Psoas muscle (tissue), 8 donors: ENCODE results near the gene SEC24D. TPM values are rescaled to one million over a fixed set of nuclear protein-coding genes. Genes with fewer than 3 reads are reported as not detected.

Source experiments
- ATAC-seq, 4 donors: fragments of 200-7000 bp; cut with Tn5 transposase; one replicate each; pipeline ENCODE4 v1.9.1; 2020; ENCODE audit warnings: moderate library complexity in 3 of 4, mild to moderate bottlenecking in 2 of 4
- DNase-seq, 2 donors: peaks; one replicate each; pipeline ENCODE4 v3.0.0-alpha.2; 2020
- H3K27ac ChIP-seq: fragments of 200-600 bp; one replicate; pipeline ENCODE4 v1.8.0; 2022
- H3K27me3 ChIP-seq, 3 donors: fragments of 200-600 bp in 1 of 3; one replicate each; pipeline versions ENCODE4 v1.6.1 to v1.8.0; 2013 to 2022; ENCODE audit warnings: low read length in 2 of 3, mild to moderate bottlenecking in 2 of 3, moderate library complexity in 1 of 3; ENCODE audit not compliant: insufficient read depth in 3 of 3
- H3K36me3 ChIP-seq, 2 donors: fragments of 200-600 bp in 1 of 2; one replicate each; pipeline versions ENCODE4 v1.6.1 to v1.8.0; 2013 to 2022; ENCODE audit warnings: low read depth in 1 of 2, mild to moderate bottlenecking in 1 of 2, moderate library complexity in 1 of 2; ENCODE audit not compliant: insufficient read depth in 1 of 2
- H3K4me1 ChIP-seq: fragments of 200-600 bp; one replicate; pipeline ENCODE4 v1.8.0; 2022
- H3K4me3 ChIP-seq: fragments of 200-600 bp; one replicate; pipeline ENCODE4 v1.8.0; 2022; ENCODE audit warnings: mild to moderate bottlenecking
- H3K9me3 ChIP-seq: fragments of 200-600 bp; one replicate; pipeline ENCODE4 v1.8.0; 2022
- WGBS, 3 donors: extraction: QIAGEN DNeasy Blood & Tissue Kit; methylation state at CpG; one replicate each; pipeline versions ENCODE4 v1.1.6 to v1.1.7; 2013; 5-methylcytosine and 5-hydroxymethylcytosine counted together
- intact Hi-C, 2 donors: fragments of 100-400 bp; cut with DNase I; formaldehyde crosslinking; loops; one replicate each; pipeline versions ENCODE4 v1.11.0 to v1.14.2; 2022
- polyA plus RNA-seq, 3 donors: library from polyadenylated mRNA; stranded (reverse); fragments of 200-250 nt; gene quantifications; one replicate each; pipeline ENCODE4 v1.2.3, GENCODE V29; 2013
- total RNA-seq, 4 donors: library from RNA; stranded (reverse); fragmentation: NEBNext Ultra II Directional in 2 of 4; extraction: Animal tissue kit (Norgen Biotek cat#: 25700) in 2 of 4; gene quantifications; one replicate each; pipeline versions ENCODE4 v1.2.1 to v1.2.4, GENCODE V29; 2021 to 2023
- TF ChIP-seq, protein P1 (sequence below): fragments of 200-600 bp; IDR thresholded peaks from one replicate; pipeline ENCODE4 v1.8.0; 2022; ENCODE audit warnings: antibody characterized with exemption
- donor health status: healthy with polysubstance abuse.
- donor health status: DM: no; HTN: no; CAD: no; lungs with moderate emphysema.
- donor health status: Bipolar disorder and iron deficiency.
- donor health status: healthy.
- donor health status: DM: yes; HTN: yes; CAD: no.
- donor health status: DM: no; HTN: no; CAD: no.
- donor health status: DM: no; HTN: no; CAD: no.
- donor health status: DM: yes; HTN: yes; CAD: no.

The SEC24D gene
- total and polyA plus RNA-seq, 7 donors, result 2.4 to 13.7 (median 5.9) TPM

DNA sequence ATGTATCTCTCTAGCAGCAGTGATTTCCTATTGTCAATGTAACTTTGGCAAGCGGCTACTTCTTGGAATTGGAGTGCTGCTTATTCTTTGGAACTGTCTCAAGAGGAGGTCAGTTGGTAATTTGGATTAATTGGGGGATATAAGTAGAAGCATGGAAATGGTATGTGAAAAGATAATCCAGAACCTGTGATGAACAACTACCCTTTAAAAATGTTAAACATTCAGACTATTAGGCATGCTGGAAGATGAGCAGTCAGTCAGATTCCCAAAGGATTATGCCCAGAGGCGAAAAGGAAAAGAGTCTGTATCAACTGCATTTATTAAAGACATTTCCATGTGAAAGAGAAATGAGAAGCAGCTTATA lies 62.5 kb downstream of the SEC24D start:
- Histone ChIP-seq H3K4me3 (no peak overlapping the region), H3K4me1 (peaks cover 16% of the 10 kb centered on the region), H3K27me3 (no peaks in the 10 kb centered on the region), H3K9me3 (no peaks in the 10 kb centered on the region), H3K36me3 (no peaks in the 10 kb centered on the region), H3K27ac (peak overlapping the region; percentile 17)
- DNase-seq (no peak), ATAC-seq (no peak)
- intact Hi-C loops, result loop anchor here (2.0 to 10.0 kb wide), 5 partner anchors 64 to 195 kb away; partner anchors contain the start of genes SEC24D (in 1 of the 2) and SYNPO2 (in 1 of the 2)
- TF ChIP-seq, protein P1, sequence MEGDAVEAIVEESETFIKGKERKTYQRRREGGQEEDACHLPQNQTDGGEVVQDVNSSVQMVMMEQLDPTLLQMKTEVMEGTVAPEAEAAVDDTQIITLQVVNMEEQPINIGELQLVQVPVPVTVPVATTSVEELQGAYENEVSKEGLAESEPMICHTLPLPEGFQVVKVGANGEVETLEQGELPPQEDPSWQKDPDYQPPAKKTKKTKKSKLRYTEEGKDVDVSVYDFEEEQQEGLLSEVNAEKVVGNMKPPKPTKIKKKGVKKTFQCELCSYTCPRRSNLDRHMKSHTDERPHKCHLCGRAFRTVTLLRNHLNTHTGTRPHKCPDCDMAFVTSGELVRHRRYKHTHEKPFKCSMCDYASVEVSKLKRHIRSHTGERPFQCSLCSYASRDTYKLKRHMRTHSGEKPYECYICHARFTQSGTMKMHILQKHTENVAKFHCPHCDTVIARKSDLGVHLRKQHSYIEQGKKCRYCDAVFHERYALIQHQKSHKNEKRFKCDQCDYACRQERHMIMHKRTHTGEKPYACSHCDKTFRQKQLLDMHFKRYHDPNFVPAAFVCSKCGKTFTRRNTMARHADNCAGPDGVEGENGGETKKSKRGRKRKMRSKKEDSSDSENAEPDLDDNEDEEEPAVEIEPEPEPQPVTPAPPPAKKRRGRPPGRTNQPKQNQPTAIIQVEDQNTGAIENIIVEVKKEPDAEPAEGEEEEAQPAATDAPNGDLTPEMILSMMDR, result no peak
- 43 to 58% (median 52%) methylated on average over 2 of the region's 2 CpGs for WGBS, 3 donors

DNA sequence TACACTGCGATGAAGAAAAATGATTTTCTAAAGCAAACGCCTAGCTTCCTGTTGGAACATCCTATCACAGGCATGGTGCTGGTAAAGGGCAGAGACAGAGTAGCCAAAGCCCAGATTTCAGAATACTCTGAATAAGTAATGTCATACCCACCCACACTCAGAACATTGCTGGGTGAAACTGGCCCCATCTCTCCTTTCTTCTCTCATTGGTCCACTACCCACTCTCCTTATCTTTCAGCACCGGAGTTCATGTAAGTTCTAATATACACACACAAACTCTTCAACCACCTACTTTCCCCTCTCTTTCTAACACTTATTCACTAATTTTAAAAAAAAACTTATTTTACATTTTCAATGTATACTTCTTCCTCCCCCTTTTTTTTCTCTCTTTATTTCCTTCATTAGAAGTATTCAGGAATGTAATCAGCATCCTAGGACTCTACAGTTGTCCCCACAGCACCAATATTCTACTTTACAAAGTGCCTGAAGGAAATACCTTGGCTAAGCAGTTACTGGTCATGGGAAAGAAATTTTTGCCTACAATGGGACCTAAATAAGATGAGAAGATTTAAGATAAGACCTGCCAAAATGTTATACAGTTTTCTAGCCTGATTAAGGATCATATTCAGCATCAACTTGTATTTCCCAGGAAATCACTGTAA lies 63.0 kb downstream of the SEC24D start:
- Histone ChIP-seq H3K4me1 (peaks cover 16% of the 10 kb centered on the region), H3K9me3 (no peaks in the 10 kb centered on the region), H3K36me3 (peaks cover 0 to under 1% of the 10 kb centered on the region in 2 donors), H3K27ac (peak overlapping the region; percentile 17), H3K27me3 (no peaks in the 10 kb centered on the region), H3K4me3 (peak overlapping the region; percentile 23)
- intact Hi-C loops, result loop anchor here (2.0 to 10.0 kb wide), 5 partner anchors 64 to 196 kb away; partner anchors contain the start of genes SEC24D (in 1 of the 2) and SYNPO2 (in 1 of the 2)
- TF ChIP-seq, protein P1, result no peak
- ATAC-seq (peak; percentile 34 to 47 (median 42)), DNase-seq (no peak)
- 45 to 63% (median 56%) methylated on average over 3 of the region's 3 CpGs for WGBS, 3 donors

DNA sequence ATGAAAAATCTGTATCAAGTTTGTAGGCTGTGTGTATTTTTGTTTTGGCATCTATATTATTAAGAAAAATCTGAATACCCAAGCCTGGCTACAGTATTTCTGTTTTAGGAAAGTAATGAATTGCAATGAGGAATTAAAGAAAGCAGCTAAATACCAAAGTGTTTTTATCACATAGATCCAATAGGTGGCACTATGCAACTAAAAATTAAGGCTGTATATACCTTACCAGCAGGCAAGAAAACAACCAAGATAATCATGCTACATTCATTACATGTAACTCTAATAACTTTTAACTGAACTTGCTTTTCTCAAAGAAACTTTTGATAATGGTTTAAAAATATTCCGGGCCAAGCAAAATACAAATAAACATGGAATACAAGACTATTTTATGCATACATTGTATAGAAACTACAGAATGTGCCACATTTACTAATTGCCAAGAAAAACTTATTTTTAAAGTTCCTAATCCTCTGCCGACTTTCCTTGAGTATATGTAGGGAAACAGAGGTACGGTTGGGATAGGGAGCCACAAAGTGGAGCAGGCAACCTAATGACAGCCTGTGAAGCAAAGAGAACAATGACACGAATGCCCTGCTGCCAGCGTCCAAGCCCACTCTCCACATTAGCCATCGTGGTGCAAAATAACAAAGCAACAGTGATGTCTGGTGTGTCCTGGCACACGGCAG lies 63.7 kb downstream of the SEC24D start:
- intact Hi-C loops, result loop anchor here (2.0 to 10.0 kb wide), 5 partner anchors 65 to 197 kb away; partner anchors contain the start of genes SEC24D (in 1 of the 2) and SYNPO2 (in 1 of the 2)
- WGBS, 3 donors, result 31 to 47% (median 35%) methylated on average over 7 of the region's 7 CpGs
- peak; percentile 79 to 92 (median 84) for ATAC-seq
- Histone ChIP-seq H3K27me3 (no peaks in the 10 kb centered on the region), H3K9me3 (no peaks in the 10 kb centered on the region), H3K27ac (peak overlapping the region; percentile 17), H3K4me1 (peaks cover 16% of the 10 kb centered on the region), H3K4me3 (peak overlapping the region; percentile 23), H3K36me3 (peaks cover 0 to 6% of the 10 kb centered on the region in 2 donors)
- TF ChIP-seq, protein P1, result peak; percentile 70
- no peak for DNase-seq

DNA sequence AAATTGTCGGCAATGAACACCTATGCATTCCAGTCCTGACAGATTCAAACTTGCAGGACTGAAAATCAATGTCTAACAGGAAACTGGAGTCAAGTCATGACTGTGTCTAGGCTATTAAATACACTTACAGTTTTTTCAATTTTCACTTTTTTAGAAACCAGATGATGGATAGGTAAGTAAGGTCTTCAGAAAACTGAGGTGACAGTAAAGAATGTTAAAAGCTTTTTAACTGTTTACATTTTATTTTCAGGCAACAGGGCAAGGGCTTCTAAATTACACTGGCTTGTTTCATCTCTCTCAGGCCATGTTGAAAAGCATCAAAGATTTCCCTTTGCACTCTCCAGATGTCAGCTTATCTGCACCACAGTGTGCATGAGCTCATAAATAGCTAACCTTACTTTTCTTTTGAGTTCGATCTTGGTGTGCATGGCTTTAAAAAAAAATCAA lies 65.2 kb downstream of the SEC24D start:
- intact Hi-C loops, result loop anchor here (5.0 to 10.0 kb wide), 4 partner anchors 67 to 197 kb away; partner anchors contain the start of genes SEC24D (in 1 of the 2) and SYNPO2 (in 1 of the 2)
- TF ChIP-seq, protein P1, result no peak
- H3K27ac ChIP-seq, result no peak overlapping the region
- DNase-seq (no peak), ATAC-seq (no peak)
- peaks cover 23% of the 10 kb centered on the region for H3K4me1 ChIP-seq
- H3K9me3 ChIP-seq, result no peaks in the 10 kb centered on the region
- no peaks in the 10 kb centered on the region for H3K27me3 ChIP-seq
- peaks cover 0 to 18% of the 10 kb centered on the region in 2 donors for H3K36me3 ChIP-seq
- no peak overlapping the region for H3K4me3 ChIP-seq
- WGBS, 3 donors, result 79 to 82% (median 79%) methylated on average over 2 of the region's 2 CpGs
